HCT116 (cell line): Measurements from ENCODE around the gene TTC33. TPM values are rescaled to one million over a fixed set of nuclear protein-coding genes. Genes with fewer than 3 reads are reported as not detected.

Source experiments
- ATAC-seq: fragments of 200-7000 bp; cut with Tn5 transposase; 2 replicates; pipeline ENCODE4 v1.9.1; 2020; ENCODE audit warnings: mild to moderate bottlenecking, moderate library complexity
- BruUV-seq: library from RNA; stranded (reverse); fragments of 400-500 nt; replicated peaks from 2 replicates; lab custom pipeline; 2021; lab: Mats Ljungman, UMichigan
- CTCF ChIA-PET: fragments of 300-600 bp; sonication (Branson Sonifier 250); formaldehyde crosslinking; loops from one replicate; lab custom pipeline; 2021; ENCODE audit warnings: antibody characterized with exemption; lab: Charles Lee
- POLR2A ChIA-PET: fragments of 300-600, 350-600 bp; sonication (Branson Sonifier 250); formaldehyde crosslinking; loops from one replicate; lab custom pipeline; 2021; ENCODE audit warnings: antibody characterized with exemption; lab: Charles Lee
- RAD21 ChIA-PET, 2 experiments: fragments of 300-600 bp; sonication (Branson Sonifier 250); formaldehyde crosslinking; loops; one replicate each; lab custom pipeline; 2023; ENCODE audit warnings: low total read pairs in 2 of 2; ENCODE audit not compliant: uncharacterized antibody in 2 of 2, unreplicated experiment in 2 of 2, low non-redundant PET in 1 of 2; lab: Charles Lee
- DNase-seq: peaks from one replicate; pipeline ENCODE4 v3.0.0-alpha.2; 2010; ENCODE audit warnings: low read depth, low spot score
- H2AFZ ChIP-seq: fragments of 200-600 bp; shearing (Covaris generic), sonication (generic); 2 replicates; pipeline ENCODE4 v1.6.1; 2017; ENCODE audit warnings: low read depth, mixed run types, mixed read lengths, antibody characterized with exemption, low read length; ENCODE audit not compliant: poor library complexity, severe bottlenecking
- H3K27ac ChIP-seq: 2 replicates; pipeline ENCODE4 v1.5.1; 2012; ENCODE audit warnings: low read depth, low read length
- H3K27me3 ChIP-seq: fragments of 200-600 bp; sonication (generic); 2 replicates; pipeline ENCODE4 v1.6.1; 2016; ENCODE audit warnings: mixed run types, low read length, mixed read lengths; ENCODE audit not compliant: insufficient read depth
- H3K36me3 ChIP-seq, 2 experiments: fragments of 200-500 bp in 1 of 2; fragments of 200-600 bp in 1 of 2; sonication (Bioruptor generic) in 1 of 2; sonication (generic) in 1 of 2; 2 replicates each; pipeline versions ENCODE4 v1.5.1 to v1.6.1; 2014 to 2016; ENCODE audit warnings: low read length in 2 of 2, inconsistent platforms in 1 of 2, mixed read lengths in 1 of 2, mixed run types in 1 of 2; ENCODE audit not compliant: insufficient read depth in 2 of 2, control insufficient read depth in 1 of 2
- H3K4me1 ChIP-seq, 2 experiments: fragments of 200-600 bp in 1 of 2; sonication (generic) in 1 of 2; 2 replicates each; pipeline versions ENCODE4 v1.5.1 to v1.6.1; 2012 to 2017; ENCODE audit warnings: low read length in 2 of 2, inconsistent platforms in 1 of 2, mild to moderate bottlenecking in 1 of 2, mixed read lengths in 1 of 2, mixed run types in 1 of 2, moderate library complexity in 1 of 2; ENCODE audit not compliant: insufficient read depth in 2 of 2, control insufficient read depth in 1 of 2
- H3K4me2 ChIP-seq: fragments of 200-600 bp; sonication (generic); 2 replicates; pipeline ENCODE4 v1.6.1; 2017; ENCODE audit warnings: mixed run types, low read length, mixed read lengths
- H3K4me3 ChIP-seq, 2 experiments: fragments of 200-600 bp in 1 of 2; sonication (generic) in 1 of 2; replicated peaks in 1 of 2; 2 replicates each; pipeline ENCODE4 v1.5.1; 2011 to 2016; ENCODE audit warnings: low read length in 2 of 2, control low read depth in 1 of 2, low read depth in 1 of 2, mild to moderate bottlenecking in 1 of 2, mixed read lengths in 1 of 2, mixed run types in 1 of 2
- H3K79me2 ChIP-seq: fragments of 200-600 bp; sonication (generic); 2 replicates; pipeline ENCODE4 v1.6.1; 2017; ENCODE audit warnings: mild to moderate bottlenecking, mixed run types, low read length, moderate library complexity, mixed read lengths; ENCODE audit not compliant: insufficient read depth
- H3K9ac ChIP-seq: fragments of 200-600 bp; sonication (generic); 2 replicates; pipeline ENCODE4 v1.6.1; 2016; ENCODE audit warnings: low read length, mixed read lengths
- H3K9me2 ChIP-seq: fragments of 200-600 bp; sonication (generic), shearing (Covaris generic); 2 replicates; pipeline ENCODE4 v1.6.1; 2017; ENCODE audit warnings: mixed run types, mild to moderate bottlenecking, moderate library complexity; ENCODE audit not compliant: insufficient read depth
- H3K9me3 ChIP-seq, 2 experiments: fragments of 200-500 bp in 1 of 2; fragments of 200-600 bp in 1 of 2; sonication (Bioruptor generic) in 1 of 2; sonication (generic) in 1 of 2; 2 replicates each; pipeline ENCODE4 v1.6.1; 2014 to 2017; ENCODE audit warnings: low read length in 2 of 2, mixed read lengths in 2 of 2, inconsistent platforms in 1 of 2, low read depth in 1 of 2, mild to moderate bottlenecking in 1 of 2, mixed run types in 1 of 2, moderate library complexity in 1 of 2; ENCODE audit not compliant: control insufficient read depth in 1 of 2, insufficient read depth in 1 of 2
- H4K20me1 ChIP-seq: fragments of 200-600 bp; sonication (generic), shearing (Covaris generic); 2 replicates; pipeline ENCODE4 v1.6.1; 2017; ENCODE audit warnings: mixed run types, mild to moderate bottlenecking, moderate library complexity; ENCODE audit not compliant: insufficient read depth
- ATF3 ChIP-seq: IDR thresholded peaks from 2 replicates; pipeline ENCODE4 v1.6.1; 2012
- CBX3 ChIP-seq: IDR thresholded peaks from 2 replicates; pipeline ENCODE4 v1.6.1; 2012; ENCODE audit warnings: low read depth
- CTCF ChIP-seq, 3 experiments: fragments of 200-600 bp in 1 of 3; sonication (generic) in 1 of 3; IDR thresholded peaks in 2 of 3; conservative IDR thresholded peaks in 1 of 3; 2 replicates each; pipeline ENCODE4 v1.5.1; 2012 to 2017; ENCODE audit warnings: low read depth in 2 of 3, low read length in 2 of 3, antibody characterized with exemption in 1 of 3, borderline replicate concordance in 1 of 3, control low read depth in 1 of 3, mild to moderate bottlenecking in 1 of 3, mixed read lengths in 1 of 3, mixed run types in 1 of 3, moderate library complexity in 1 of 3; ENCODE audit not compliant: insufficient read depth in 1 of 3
- EGR1 ChIP-seq: IDR thresholded peaks from 2 replicates; pipeline ENCODE4 v1.6.1; 2012; ENCODE audit warnings: low read depth
- ELF1 ChIP-seq: IDR thresholded peaks from 2 replicates; pipeline ENCODE4 v1.6.1; 2012; ENCODE audit warnings: low read depth, borderline replicate concordance
- EZH2 ChIP-seq: fragments of 200-600 bp; sonication (generic); IDR thresholded peaks from 2 replicates; pipeline ENCODE4 v1.6.1; 2017; ENCODE audit warnings: antibody characterized with exemption, mixed run types
- FOSL1 ChIP-seq: IDR thresholded peaks from 2 replicates; pipeline ENCODE4 v1.6.1; 2012; ENCODE audit warnings: low read depth
- MAX ChIP-seq: IDR thresholded peaks from 2 replicates; pipeline ENCODE4 v1.6.1; 2012
- POLR2A ChIP-seq: IDR thresholded peaks from 2 replicates; pipeline ENCODE4 v1.7.0; 2011; ENCODE audit warnings: borderline replicate concordance; ENCODE audit not compliant: insufficient read depth, insufficient read length; ENCODE audit errors: extremely low read depth
- RAD21 ChIP-seq: IDR thresholded peaks from 2 replicates; pipeline ENCODE4 v1.6.1; 2012; ENCODE audit warnings: low read depth, mild to moderate bottlenecking
- REST ChIP-seq: IDR thresholded peaks from 2 replicates; pipeline ENCODE4 v1.6.1; 2012; ENCODE audit warnings: low read depth
- SIN3A ChIP-seq: IDR thresholded peaks from 2 replicates; pipeline ENCODE4 v1.6.1; 2012; ENCODE audit warnings: low read depth
- TCF7L2 ChIP-seq: IDR thresholded peaks from 2 replicates; pipeline ENCODE4 v1.7.0; 2011; ENCODE audit warnings: borderline replicate concordance, inconsistent platforms; ENCODE audit not compliant: insufficient read depth, insufficient read length; ENCODE audit errors: extremely low read depth
- intact Hi-C: fragments of 100-400 bp; cut with micrococcal nuclease; formaldehyde crosslinking; loops from 2 replicates; pipeline ENCODE4 v1.10.0; 2022
- total RNA-seq: library from RNA; stranded (reverse); gene quantifications from one replicate; pipeline ENCODE4 v1.2.1, GENCODE V29; 2021; ENCODE audit not compliant: unreplicated experiment

The TTC33 gene
- total RNA-seq, 1 experiment from 2014 or later: 14.5 TPM

- no peaks in the 10 kb centered on the region for H3K27me3 ChIP-seq
- no peak overlapping the region for H3K27ac ChIP-seq
- no TSS peak for BruUV-seq
- H3K9me3 ChIP-seq: no peaks in the 10 kb centered on the region
- DNase-seq (no peak), ATAC-seq (no peak)
- no peak overlapping the region for H3K4me2 ChIP-seq
- ChIA-PET RAD21 (no interaction called here), CTCF (no interaction called here), POLR2A (no interaction called here)
- no peaks in the 10 kb centered on the region for H3K79me2 ChIP-seq
- intact Hi-C loops: no loop called here
- H3K9ac ChIP-seq: no peak overlapping the region
- no peaks in the 10 kb centered on the region for H4K20me1 ChIP-seq
- no peak for TF ChIP-seq RAD21
- no peak for TF ChIP-seq ATF3
- TF ChIP-seq SIN3A: no peak
- TF ChIP-seq CTCF (IDR thresholded peaks at IDR 0.05 in 2 of 3, conservative IDR thresholded peaks at IDR 0.05 in 1 of 3; ENCODE audit: borderline replicate concordance in 1 of 3, insufficient read depth in 1 of 3, low read depth in 2 of 3, low read length in 2 of 3): no peak
- no peak for TF ChIP-seq ELF1
- TF ChIP-seq MAX: no peak
- TF ChIP-seq REST: no peak
- TF ChIP-seq TCF7L2: no peak
- TF ChIP-seq EGR1: no peak
- no peak for TF ChIP-seq CBX3
- no peak for TF ChIP-seq EZH2
- TF ChIP-seq FOSL1: no peak
- no peak for TF ChIP-seq POLR2A
- H3K36me3 ChIP-seq: no peaks in the 10 kb centered on the region
- H3K9me2 ChIP-seq: no peaks in the 10 kb centered on the region
- H3K4me3 ChIP-seq: no peak overlapping the region
- H3K4me1 ChIP-seq: no peaks in the 10 kb centered on the region
- no peak overlapping the region for H2AFZ ChIP-seq
These were observed 253.0 kb downstream of the TTC33 start for GRCh38 chr5:40502736-40503135.
